Left kidney (tissue), 2 donors: ENCODE measurements around the gene CEBPZOS. TPM values are rescaled to one million over a fixed set of nuclear protein-coding genes. Genes with fewer than 3 reads are reported as not detected.
"Not testable (repeated sequence)": the region's sequence is repeated elsewhere in the genome, so short reads cannot be mapped to it uniquely, and the experiment has no call there.

ENCODE experiments used
- DNase-seq: peaks from one replicate; pipeline ENCODE4 v3.0.0-alpha.2; 2013
- polyA plus RNA-seq: library from polyadenylated mRNA; unstranded; fragments of 120-200 nt; gene quantifications from one replicate; pipeline ENCODE4 v1.2.1, GENCODE V29; 2013; ENCODE audit not compliant: insufficient read length

The CEBPZOS gene
- polyA plus RNA-seq, 1 donor = 65.4 TPM

GRCh38 chr2:37189452-37190153 lies 6.7 kb upstream of the CEBPZOS start:
- no peak for DNase-seq

- no peak for DNase-seq
Measured at GRCh38 chr2:37190290-37190689, 6.0 kb upstream of the CEBPZOS start.

- no peak for DNase-seq
Measured at GRCh38 chr2:37191253-37191652, 5.0 kb upstream of the CEBPZOS start.

GRCh38 chr2:37191747-37192146 lies 4.5 kb upstream of the CEBPZOS start:
- DNase-seq = no peak

GRCh38 chr2:37192551-37192950 lies 3.7 kb upstream of the CEBPZOS start:
- DNase-seq = no peak

- DNase-seq = not testable (repeated sequence)
Measured at GRCh38 chr2:37195862-37196319, 405 bp upstream of the CEBPZOS start.

GRCh38 chr2:37198681-37199065 lies 2.4 kb downstream of the CEBPZOS start:
- DNase-seq = no peak

GRCh38 chr2:37201208-37201607 lies 4.9 kb downstream of the CEBPZOS start:
- DNase-seq = no peak

- DNase-seq = no peak
Measured at GRCh38 chr2:37201766-37202165, 5.5 kb downstream of the CEBPZOS start.

GRCh38 chr2:37203708-37204107 lies 7.4 kb downstream of the CEBPZOS start:
- no peak for DNase-seq

GRCh38 chr2:37205071-37205661 lies 8.9 kb downstream of the CEBPZOS start:
- DNase-seq = not testable (repeated sequence)

GRCh38 chr2:37205689-37206341 lies 9.5 kb downstream of the CEBPZOS start:
- DNase-seq = no peak

- not testable (repeated sequence) for DNase-seq
Measured at GRCh38 chr2:37206760-37207159, 10.5 kb downstream of the CEBPZOS start.

GRCh38 chr2:37211212-37211611 lies 14.9 kb downstream of the CEBPZOS start:
- no peak for DNase-seq

- no peak for DNase-seq
Measured at GRCh38 chr2:37211939-37212338, 15.6 kb downstream of the CEBPZOS start.

GRCh38 chr2:37215250-37215649 lies 19.0 kb downstream of the CEBPZOS start:
- DNase-seq = no peak

- DNase-seq = no peak
Measured at GRCh38 chr2:37219046-37219445, 22.8 kb downstream of the CEBPZOS start.

- no peak for DNase-seq
Measured at GRCh38 chr2:37223131-37223530, 26.8 kb downstream of the CEBPZOS start.

- DNase-seq = no peak
Measured at GRCh38 chr2:37224063-37224462, 27.8 kb downstream of the CEBPZOS start.

GRCh38 chr2:37225129-37225528 lies 28.8 kb downstream of the CEBPZOS start:
- not testable (repeated sequence) for DNase-seq

- no peak for DNase-seq
Measured at GRCh38 chr2:37226863-37227262, 30.6 kb downstream of the CEBPZOS start.

GRCh38 chr2:37228788-37229187 lies 32.5 kb downstream of the CEBPZOS start:
- no peak for DNase-seq

GRCh38 chr2:37230581-37230980 lies 34.3 kb downstream of the CEBPZOS start:
- DNase-seq = peak; percentile 12
